NCI-H82 (cell line): ENCODE data around the gene GPR156.

Experiments used
- DNase-seq: peaks from one replicate; lab custom pipeline; 2025; lab: John Stamatoyannopoulos, UW

The GPR156 gene

GRCh38 chr3:120193554-120193953 lies 91.5 kb downstream of the GPR156 start:
- DNase-seq, result no peak

- DNase-seq, result no peak
These were observed 92.4 kb downstream of the GPR156 start for GRCh38 chr3:120192579-120192978.

GRCh38 chr3:120192159-120192558 lies 92.9 kb downstream of the GPR156 start:
- no peak for DNase-seq

- no peak for DNase-seq
These were observed 102.2 kb downstream of the GPR156 start for GRCh38 chr3:120182613-120183511.

- no peak for DNase-seq
These were observed 103.4 kb downstream of the GPR156 start for GRCh38 chr3:120181632-120182031.

- DNase-seq, result no peak
These were observed 104.2 kb downstream of the GPR156 start for GRCh38 chr3:120180731-120181412.

- DNase-seq, result no peak
These were observed 107.2 kb downstream of the GPR156 start for GRCh38 chr3:120177707-120178306.

GRCh38 chr3:120177151-120177550 lies 107.9 kb downstream of the GPR156 start:
- DNase-seq, result no peak

GRCh38 chr3:120174811-120175539 lies 110.0 kb downstream of the GPR156 start:
- no peak for DNase-seq

GRCh38 chr3:120173056-120173675 lies 111.9 kb downstream of the GPR156 start:
- no peak for DNase-seq

GRCh38 chr3:120172070-120172469 lies 113.0 kb downstream of the GPR156 start:
- DNase-seq, result no peak

- no peak for DNase-seq
These were observed 113.7 kb downstream of the GPR156 start for GRCh38 chr3:120171134-120171873.

GRCh38 chr3:120170223-120170622 lies 114.8 kb downstream of the GPR156 start:
- DNase-seq, result no peak

- no peak for DNase-seq
These were observed 115.6 kb downstream of the GPR156 start for GRCh38 chr3:120169407-120169806.

GRCh38 chr3:120168611-120169010 lies 116.4 kb downstream of the GPR156 start:
- DNase-seq, result no peak

- no peak for DNase-seq
These were observed 117.0 kb downstream of the GPR156 start for GRCh38 chr3:120168038-120168437.

GRCh38 chr3:120167488-120167887 lies 117.5 kb downstream of the GPR156 start:
- no peak for DNase-seq

- no peak for DNase-seq
These were observed 121.2 kb downstream of the GPR156 start for GRCh38 chr3:120163816-120164215.

- no peak for DNase-seq
These were observed 122.0 kb downstream of the GPR156 start for GRCh38 chr3:120163026-120163425.

GRCh38 chr3:120162400-120162799 lies 122.6 kb downstream of the GPR156 start:
- no peak for DNase-seq

- DNase-seq, result no peak
These were observed 123.1 kb downstream of the GPR156 start for GRCh38 chr3:120161902-120162301.
